Measurements from ENCODE around the gene ZNF799. TPM values are rescaled to one million over a fixed set of nuclear protein-coding genes. Genes with fewer than 3 reads are reported as not detected.

Gene ZNF799
- total RNA-seq, 2 experiments from 2014 or later = 7.6 to 7.9 TPM

DNA sequence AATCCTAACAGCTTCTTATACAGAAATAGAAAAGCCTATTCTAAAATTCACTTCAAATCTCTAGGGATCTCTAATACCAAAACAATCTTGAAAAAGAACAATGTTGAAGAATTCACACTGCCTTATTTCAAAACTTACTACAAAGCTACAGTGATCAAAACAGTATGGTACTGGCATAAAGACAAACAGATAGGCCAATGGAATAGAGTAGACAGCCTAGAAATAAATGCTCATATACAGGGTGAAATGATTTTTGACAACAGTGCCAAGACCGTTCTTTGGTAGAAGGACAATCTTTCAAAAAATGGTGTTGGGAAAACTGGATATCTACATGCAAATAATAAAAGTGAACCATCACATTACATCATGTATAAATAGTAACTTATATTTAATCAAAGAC is 55.9 kb downstream of the ZNF799 start:
- POLR2A ChIA-PET = no interaction called here
- no peak overlapping the region for H3K27ac Mint-ChIP-seq
- no peaks in the 10 kb centered on the region for H3K4me1 Mint-ChIP-seq
- no peak for DNase-seq
- H3K27me3 Mint-ChIP-seq = no peaks in the 10 kb centered on the region
- no peak overlapping the region for H3K4me3 Mint-ChIP-seq
- H3K36me3 Mint-ChIP-seq = peaks cover 20% of the 10 kb centered on the region
- H3K9me3 Mint-ChIP-seq = peaks cover 41% of the 10 kb centered on the region
- no peak for ATAC-seq (ENCODE audit: low read depth)

Other genes starting within 250 kb of the ZNF799 start
- gene ZNF625, start 244.5 kb downstream of the ZNF799 start, total RNA-seq = 1 to 10 TPM; 7.2 to 8.2 TPM
- 10 to 100 TPM; 16.4 to 18.2 TPM for gene ZNF136, start 238.2 kb downstream of the ZNF799 start, total RNA-seq
- gene ZNF44, start 106.4 kb downstream of the ZNF799 start, total RNA-seq = 10 to 100 TPM; 20.8 to 21.8 TPM
- 1 to 10 TPM; 5.2 to 6.3 TPM for gene ZNF563, start 67.6 kb downstream of the ZNF799 start, total RNA-seq
- gene ZNF442, start 35.6 kb downstream of the ZNF799 start, total RNA-seq = 1 to 10 TPM; 2.6 to 4.3 TPM
- 1 to 10 TPM; 6.9 to 7.1 TPM for gene ZNF443, start 39.8 kb upstream of the ZNF799 start, total RNA-seq
- 1 to 10 TPM; 4.9 to 5.0 TPM for gene ZNF709, start 83.5 kb upstream of the ZNF799 start, total RNA-seq
- gene ZNF564, start 150.2 kb upstream of the ZNF799 start, total RNA-seq = 10 to 100 TPM; 18.1 to 19.0 TPM
- gene ZNF490, start 209.5 kb upstream of the ZNF799 start, total RNA-seq = 10 to 100 TPM; 14.9 to 17.4 TPM
- 10 to 100 TPM; 37.1 to 42.7 TPM for gene ZNF791, start 209.6 kb upstream of the ZNF799 start, total RNA-seq